A549 (cell line): ENCODE data around the gene CYP2D6. TPM values are rescaled to one million over a fixed set of nuclear protein-coding genes. Genes with fewer than 3 reads are reported as not detected.

Experiments used
- ATAC-seq, 2 experiments: fragments of 200-7000 bp in 1 of 2; fragments of >200 bp in 1 of 2; cut with Nextera tagmentation in 1 of 2; cut with Tn5 transposase in 1 of 2; 3 replicates each; pipeline versions ENCODE4 v1.8.0 to v1.9.1; 2018 to 2020; ENCODE audit warnings: mild to moderate bottlenecking in 1 of 2, moderate library complexity in 1 of 2
- CTCF ChIA-PET: fragments of 300-600 bp; sonication (Branson Sonifier 250); formaldehyde crosslinking; extraction: SDS; loops from one replicate; lab custom pipeline; 2021; ENCODE audit warnings: antibody characterized with exemption, inconsistent platforms; lab: Yijun Ruan, JAX
- POLR2A ChIA-PET: fragments of 350-600 bp; formaldehyde crosslinking; extraction: SDS; loops from one replicate; lab custom pipeline; 2021; ENCODE audit warnings: antibody characterized with exemption, inconsistent platforms; lab: Yijun Ruan, JAX
- DNase-seq, 2 experiments: peaks; one replicate each; pipeline versions ENCODE4 v3.0.0 to v3.0.0-alpha.2; 2011 to 2016; ENCODE audit warnings: low read depth in 1 of 2, low spot score in 1 of 2
- FAIRE-seq: peaks from 2 replicates; lab custom pipeline; 2011; peaks lifted over from hg19 to GRCh38; lab: Jason Lieb, UNC
- H3K27ac ChIP-seq, 2 experiments: fragments of >200 bp; sonication (Bioruptor Twin); formaldehyde crosslinking; 3 replicates each; pipeline ENCODE4 v1.5.1; 2016 to 2017
- H3K4me1 ChIP-seq: fragments of >200 bp; sonication (Bioruptor Twin); formaldehyde crosslinking; 3 replicates; pipeline ENCODE4 v1.6.1; 2016
- H3K4me2 ChIP-seq: fragments of >200 bp; sonication (Bioruptor Twin); formaldehyde crosslinking; 3 replicates; pipeline ENCODE4 v1.6.1; 2016
- H3K4me3 ChIP-seq: fragments of >200 bp; sonication (Bioruptor Twin); formaldehyde crosslinking; 3 replicates; pipeline ENCODE4 v1.5.1; 2016
- H3K9me3 ChIP-seq: fragments of >200 bp; sonication (Bioruptor Twin); formaldehyde crosslinking; 3 replicates; pipeline ENCODE4 v1.6.1; 2016
- CEBPB ChIP-seq, 2 experiments: fragments of >200 bp in 1 of 2; sonication (Bioruptor Twin) in 1 of 2; formaldehyde crosslinking in 1 of 2; IDR thresholded peaks; 2 replicates each; pipeline ENCODE4 v1.6.1; 2012 to 2016
- CHD2 ChIP-seq: fragments of 150-350 bp; IDR thresholded peaks from 2 replicates; pipeline ENCODE4 v1.6.1; 2014; ENCODE audit warnings: low read length; ENCODE audit not compliant: partially characterized antibody
- CHD4 ChIP-seq: fragments of 200-600 bp; sonication (generic); IDR thresholded peaks from 2 replicates; pipeline ENCODE4 v1.6.1; 2016; ENCODE audit warnings: antibody characterized with exemption, mild to moderate bottlenecking, borderline replicate concordance
- EHMT2 ChIP-seq: fragments of 200-600 bp; sonication (generic); IDR thresholded peaks from 2 replicates; pipeline ENCODE4 v1.6.1; 2016; ENCODE audit warnings: antibody characterized with exemption, low read depth, mild to moderate bottlenecking, moderate library complexity
- EP300 ChIP-seq, 2 experiments: fragments of >200 bp; sonication (Bioruptor Twin); formaldehyde crosslinking; IDR thresholded peaks; 2 replicates in 1 of 2; 3 replicates in 1 of 2; pipeline ENCODE4 v1.6.1; 2016 to 2017
- GATA3 ChIP-seq: IDR thresholded peaks from 2 replicates; pipeline ENCODE4 v1.6.1; 2012; ENCODE audit warnings: borderline replicate concordance
- HDAC2 ChIP-seq: fragments of 200-600 bp; sonication (generic); IDR thresholded peaks from 2 replicates; pipeline ENCODE4 v1.6.1; 2016
- HEYL ChIP-seq: fragments of 250-450 bp; sonication (Bioruptor Pico); IDR thresholded peaks from 2 replicates; pipeline ENCODE4 v1.8.0; 2021; ENCODE audit warnings: mild to moderate bottlenecking, moderate library complexity
- KDM5A ChIP-seq: fragments of 200-600 bp; sonication (generic); IDR thresholded peaks from 2 replicates; pipeline ENCODE4 v1.6.1; 2016; ENCODE audit warnings: antibody characterized with exemption, mild to moderate bottlenecking
- NR3C1 ChIP-seq: fragments of >200 bp; sonication (Bioruptor Twin); formaldehyde crosslinking; IDR thresholded peaks from 3 replicates; pipeline ENCODE4 v1.6.1; 2017
- POLR2AphosphoS2 ChIP-seq: conservative IDR thresholded peaks from 2 replicates; pipeline ENCODE4 v1.6.1; 2012; ENCODE audit warnings: low read length, improper control_type of control experiment, inconsistent platforms
- ZNF302 ChIP-seq: fragments of 250-450 bp; sonication (Bioruptor Pico); IDR thresholded peaks from 2 replicates; pipeline ENCODE4 v1.9.0; 2021; ENCODE audit warnings: inconsistent platforms, mild to moderate bottlenecking, moderate library complexity
- ZSCAN20 ChIP-seq: fragments of 250-450 bp; sonication (Bioruptor Pico); IDR thresholded peaks from 2 replicates; pipeline ENCODE4 v1.8.0; 2022; ENCODE audit warnings: mild to moderate bottlenecking, moderate library complexity
- WGBS: methylation state at CpG from one replicate; pipeline ENCODE4 v1.1.6; 2017; ENCODE audit errors: missing lambda C conversion rate; 5-methylcytosine and 5-hydroxymethylcytosine counted together
- polyA plus RNA-seq, 4 experiments: library from polyadenylated mRNA; depleted of rRNA in 3 of 4; stranded (reverse); fragments of >200 nt; fragmentation: RNase III in 1 of 4; extraction: RNeasy Plus Mini Kit Qiagen cat#74134 plus additional on column Dnase treatment in 1 of 4; gene quantifications; 2 replicates in 3 of 4; 3 replicates in 1 of 4; pipeline ENCODE4 v1.2.3, GENCODE V29; 2011 to 2017
- TF ChIP-seq, protein P1 (sequence below): IDR thresholded peaks from 2 replicates; pipeline ENCODE4 v1.6.1; 2012; ENCODE audit warnings: low read depth, borderline replicate concordance
- TF ChIP-seq, protein P2 (sequence below): fragments of >200 bp; sonication (Bioruptor Twin); formaldehyde crosslinking; IDR thresholded peaks from 3 replicates; pipeline ENCODE4 v1.5.1; 2016
- TF ChIP-seq, protein P3 (sequence below): fragments of 200-600 bp; sonication (generic); IDR thresholded peaks from 2 replicates; pipeline ENCODE4 v1.6.1; 2016; ENCODE audit warnings: antibody characterized with exemption, mild to moderate bottlenecking, moderate library complexity
- TF ChIP-seq, protein P4 (sequence below): fragments of 250-450 bp; sonication (Bioruptor Pico); IDR thresholded peaks from 2 replicates; pipeline ENCODE4 v1.5.0; 2020; ENCODE audit warnings: low read depth, mild to moderate bottlenecking, moderate library complexity
- TF ChIP-seq, protein P5 (sequence below): fragments of 450-650 bp; IDR thresholded peaks from 2 replicates; pipeline ENCODE4 v1.6.1; 2014; ENCODE audit warnings: antibody characterized with exemption
- TF ChIP-seq, protein P6 (sequence below): fragments of >200 bp; sonication (Bioruptor Twin); formaldehyde crosslinking; IDR thresholded peaks from 2 replicates; pipeline ENCODE4 v1.6.1; 2016
- TF ChIP-seq, protein P7 (sequence below): fragments of 150-350 bp; IDR thresholded peaks from 2 replicates; pipeline ENCODE4 v1.6.1; 2014; ENCODE audit warnings: low read depth, mild to moderate bottlenecking, low read length

CYP2D6 gene
- polyA plus RNA-seq, 2 of the 4 experiments (the other 2 are of a cell fraction): 0.59 to 0.63 TPM

DNA sequence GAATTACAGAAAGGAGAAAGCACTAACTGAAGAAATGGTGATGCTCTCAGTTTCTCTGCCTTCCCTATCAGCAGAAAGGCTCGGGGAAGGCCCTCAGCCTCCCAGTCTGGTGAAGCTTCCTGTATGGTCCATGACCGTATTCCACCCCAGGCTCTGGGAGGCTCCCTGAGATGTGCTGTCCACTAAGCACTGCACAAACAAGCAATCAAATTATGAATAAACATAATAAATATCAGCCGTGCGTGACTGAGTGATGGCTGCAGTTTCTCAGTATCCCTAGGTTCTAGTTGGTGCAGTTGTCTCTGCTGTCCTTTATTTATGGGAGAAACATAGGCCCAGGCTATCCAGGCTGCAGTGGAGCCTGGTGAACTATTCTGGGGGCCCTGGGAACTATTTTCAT is 47.5 kb downstream of the CYP2D6 start:
- no peak overlapping the region for H3K27ac ChIP-seq
- H3K4me1 ChIP-seq: peaks cover 3% of the 10 kb centered on the region; the same call in 1 of the 3 replicates
- no peaks in the 10 kb centered on the region for H3K9me3 ChIP-seq
- CTCF ChIA-PET: interaction anchor here (0.8 to 1.4 kb wide), 2 partner anchors 29 to 361 kb away, joined by 3 read pairs; no protein-coding TSS in a partner anchor
- ATAC-seq (no peak), DNase-seq (no peak)
- WGBS: 97% methylated on average over 4 of the region's 4 CpGs
- TF ChIP-seq HDAC2: no peak
- TF ChIP-seq HEYL: no peak
- TF ChIP-seq, protein P1, sequence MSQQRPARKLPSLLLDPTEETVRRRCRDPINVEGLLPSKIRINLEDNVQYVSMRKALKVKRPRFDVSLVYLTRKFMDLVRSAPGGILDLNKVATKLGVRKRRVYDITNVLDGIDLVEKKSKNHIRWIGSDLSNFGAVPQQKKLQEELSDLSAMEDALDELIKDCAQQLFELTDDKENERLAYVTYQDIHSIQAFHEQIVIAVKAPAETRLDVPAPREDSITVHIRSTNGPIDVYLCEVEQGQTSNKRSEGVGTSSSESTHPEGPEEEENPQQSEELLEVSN: no peak
- no peak for TF ChIP-seq ZSCAN20 (CRISPR knock-in tag)
- no peak for TF ChIP-seq NR3C1
- no peak for TF ChIP-seq EHMT2
- TF ChIP-seq CHD4: no peak
- TF ChIP-seq, protein P2, sequence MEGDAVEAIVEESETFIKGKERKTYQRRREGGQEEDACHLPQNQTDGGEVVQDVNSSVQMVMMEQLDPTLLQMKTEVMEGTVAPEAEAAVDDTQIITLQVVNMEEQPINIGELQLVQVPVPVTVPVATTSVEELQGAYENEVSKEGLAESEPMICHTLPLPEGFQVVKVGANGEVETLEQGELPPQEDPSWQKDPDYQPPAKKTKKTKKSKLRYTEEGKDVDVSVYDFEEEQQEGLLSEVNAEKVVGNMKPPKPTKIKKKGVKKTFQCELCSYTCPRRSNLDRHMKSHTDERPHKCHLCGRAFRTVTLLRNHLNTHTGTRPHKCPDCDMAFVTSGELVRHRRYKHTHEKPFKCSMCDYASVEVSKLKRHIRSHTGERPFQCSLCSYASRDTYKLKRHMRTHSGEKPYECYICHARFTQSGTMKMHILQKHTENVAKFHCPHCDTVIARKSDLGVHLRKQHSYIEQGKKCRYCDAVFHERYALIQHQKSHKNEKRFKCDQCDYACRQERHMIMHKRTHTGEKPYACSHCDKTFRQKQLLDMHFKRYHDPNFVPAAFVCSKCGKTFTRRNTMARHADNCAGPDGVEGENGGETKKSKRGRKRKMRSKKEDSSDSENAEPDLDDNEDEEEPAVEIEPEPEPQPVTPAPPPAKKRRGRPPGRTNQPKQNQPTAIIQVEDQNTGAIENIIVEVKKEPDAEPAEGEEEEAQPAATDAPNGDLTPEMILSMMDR: no peak
- no peak for TF ChIP-seq EP300 (IDR thresholded peaks at IDR 0.05)
- TF ChIP-seq, protein P3, sequence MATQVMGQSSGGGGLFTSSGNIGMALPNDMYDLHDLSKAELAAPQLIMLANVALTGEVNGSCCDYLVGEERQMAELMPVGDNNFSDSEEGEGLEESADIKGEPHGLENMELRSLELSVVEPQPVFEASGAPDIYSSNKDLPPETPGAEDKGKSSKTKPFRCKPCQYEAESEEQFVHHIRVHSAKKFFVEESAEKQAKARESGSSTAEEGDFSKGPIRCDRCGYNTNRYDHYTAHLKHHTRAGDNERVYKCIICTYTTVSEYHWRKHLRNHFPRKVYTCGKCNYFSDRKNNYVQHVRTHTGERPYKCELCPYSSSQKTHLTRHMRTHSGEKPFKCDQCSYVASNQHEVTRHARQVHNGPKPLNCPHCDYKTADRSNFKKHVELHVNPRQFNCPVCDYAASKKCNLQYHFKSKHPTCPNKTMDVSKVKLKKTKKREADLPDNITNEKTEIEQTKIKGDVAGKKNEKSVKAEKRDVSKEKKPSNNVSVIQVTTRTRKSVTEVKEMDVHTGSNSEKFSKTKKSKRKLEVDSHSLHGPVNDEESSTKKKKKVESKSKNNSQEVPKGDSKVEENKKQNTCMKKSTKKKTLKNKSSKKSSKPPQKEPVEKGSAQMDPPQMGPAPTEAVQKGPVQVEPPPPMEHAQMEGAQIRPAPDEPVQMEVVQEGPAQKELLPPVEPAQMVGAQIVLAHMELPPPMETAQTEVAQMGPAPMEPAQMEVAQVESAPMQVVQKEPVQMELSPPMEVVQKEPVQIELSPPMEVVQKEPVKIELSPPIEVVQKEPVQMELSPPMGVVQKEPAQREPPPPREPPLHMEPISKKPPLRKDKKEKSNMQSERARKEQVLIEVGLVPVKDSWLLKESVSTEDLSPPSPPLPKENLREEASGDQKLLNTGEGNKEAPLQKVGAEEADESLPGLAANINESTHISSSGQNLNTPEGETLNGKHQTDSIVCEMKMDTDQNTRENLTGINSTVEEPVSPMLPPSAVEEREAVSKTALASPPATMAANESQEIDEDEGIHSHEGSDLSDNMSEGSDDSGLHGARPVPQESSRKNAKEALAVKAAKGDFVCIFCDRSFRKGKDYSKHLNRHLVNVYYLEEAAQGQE: no peak
- TF ChIP-seq, protein P4, sequence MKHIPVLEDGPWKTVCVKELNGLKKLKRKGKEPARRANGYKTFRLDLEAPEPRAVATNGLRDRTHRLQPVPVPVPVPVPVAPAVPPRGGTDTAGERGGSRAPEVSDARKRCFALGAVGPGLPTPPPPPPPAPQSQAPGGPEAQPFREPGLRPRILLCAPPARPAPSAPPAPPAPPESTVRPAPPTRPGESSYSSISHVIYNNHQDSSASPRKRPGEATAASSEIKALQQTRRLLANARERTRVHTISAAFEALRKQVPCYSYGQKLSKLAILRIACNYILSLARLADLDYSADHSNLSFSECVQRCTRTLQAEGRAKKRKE (CRISPR knock-in tag): no peak
- TF ChIP-seq CEBPB (IDR thresholded peaks at IDR 0.05): no peak
- TF ChIP-seq KDM5A: no peak
- no peak for TF ChIP-seq POLR2AphosphoS2
- TF ChIP-seq ZNF302 (CRISPR knock-in tag): no peak
- TF ChIP-seq, all 56 proteins: peak for 0
- POLR2A ChIA-PET: no interaction called here
- FAIRE-seq: no peak
- no peak overlapping the region for H3K4me2 ChIP-seq
- no peak overlapping the region for H3K4me3 ChIP-seq

DNA sequence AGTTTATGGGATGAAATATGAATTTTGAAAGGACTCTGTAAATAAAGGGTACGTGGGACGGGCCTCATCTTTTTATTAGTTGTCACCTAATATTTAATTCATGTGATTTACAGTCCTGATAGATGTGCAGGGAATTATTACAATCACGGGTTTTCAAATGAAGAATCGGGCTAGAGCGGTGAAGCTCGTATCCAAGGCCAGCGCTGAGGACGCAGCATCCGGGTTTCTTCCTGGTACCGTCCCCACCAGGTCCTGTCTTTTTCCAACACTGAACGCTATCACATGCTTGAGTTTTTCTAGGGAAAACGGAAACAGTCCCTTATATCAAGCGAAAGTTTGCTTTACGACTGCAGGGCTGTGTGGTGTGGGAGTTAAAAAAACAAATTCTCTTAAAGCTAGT is 50.3 kb downstream of the CYP2D6 start:
- ChIA-PET POLR2A (interaction anchor here (1.7 kb wide), 1 partner anchor 82 kb away, joined by 5 read pairs; the partner anchor contains the start of gene WBP2NL), CTCF (interaction anchor here (0.7 to 4.4 kb wide), 4 partner anchors 10 to 383 kb away, joined by 3 to 23 read pairs (median 4); partner anchors contain the start of gene NDUFA6)
- TF ChIP-seq HDAC2 (no peak), GATA3 (no peak), CHD2 (no peak), HEYL (no peak), ZSCAN20 (CRISPR knock-in tag) (no peak), EP300 (IDR thresholded peaks at IDR 0.05) (no peak)
- TF ChIP-seq, protein P5, sequence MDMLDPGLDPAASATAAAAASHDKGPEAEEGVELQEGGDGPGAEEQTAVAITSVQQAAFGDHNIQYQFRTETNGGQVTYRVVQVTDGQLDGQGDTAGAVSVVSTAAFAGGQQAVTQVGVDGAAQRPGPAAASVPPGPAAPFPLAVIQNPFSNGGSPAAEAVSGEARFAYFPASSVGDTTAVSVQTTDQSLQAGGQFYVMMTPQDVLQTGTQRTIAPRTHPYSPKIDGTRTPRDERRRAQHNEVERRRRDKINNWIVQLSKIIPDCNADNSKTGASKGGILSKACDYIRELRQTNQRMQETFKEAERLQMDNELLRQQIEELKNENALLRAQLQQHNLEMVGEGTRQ: no peak
- TF ChIP-seq, protein P6, sequence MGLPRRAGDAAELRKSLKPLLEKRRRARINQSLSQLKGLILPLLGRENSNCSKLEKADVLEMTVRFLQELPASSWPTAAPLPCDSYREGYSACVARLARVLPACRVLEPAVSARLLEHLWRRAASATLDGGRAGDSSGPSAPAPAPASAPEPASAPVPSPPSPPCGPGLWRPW: no peak
- TF ChIP-seq, protein P7, sequence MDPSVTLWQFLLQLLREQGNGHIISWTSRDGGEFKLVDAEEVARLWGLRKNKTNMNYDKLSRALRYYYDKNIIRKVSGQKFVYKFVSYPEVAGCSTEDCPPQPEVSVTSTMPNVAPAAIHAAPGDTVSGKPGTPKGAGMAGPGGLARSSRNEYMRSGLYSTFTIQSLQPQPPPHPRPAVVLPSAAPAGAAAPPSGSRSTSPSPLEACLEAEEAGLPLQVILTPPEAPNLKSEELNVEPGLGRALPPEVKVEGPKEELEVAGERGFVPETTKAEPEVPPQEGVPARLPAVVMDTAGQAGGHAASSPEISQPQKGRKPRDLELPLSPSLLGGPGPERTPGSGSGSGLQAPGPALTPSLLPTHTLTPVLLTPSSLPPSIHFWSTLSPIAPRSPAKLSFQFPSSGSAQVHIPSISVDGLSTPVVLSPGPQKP: no peak
- peak in 1 of 2 experiments; percentile 5 for DNase-seq
- H3K4me3 ChIP-seq: peak overlapping the region; percentile 62
- ATAC-seq: no peak
- no peak for FAIRE-seq
- WGBS: 29% methylated on average over 14 of the region's 14 CpGs
- peak overlapping the region; percentile 85 to 92 for H3K27ac ChIP-seq
- peaks cover 3% of the 10 kb centered on the region; the same call in 1 of the 3 replicates for H3K4me1 ChIP-seq
- peak overlapping the region; percentile 74 for H3K4me2 ChIP-seq
- H3K9me3 ChIP-seq: peaks cover 6% of the 10 kb centered on the region; the same call in 1 of the 3 replicates
